ENCODE measurements around the gene FAM118A. TPM values are rescaled to one million over a fixed set of nuclear protein-coding genes. Genes with fewer than 3 reads are reported as not detected.

FAM118A gene
- total and polyA plus RNA-seq, 9 of the 15 experiments (the other 6 are each of a cell fraction or from before 2014, with no cell fraction given), result 17.0 to 223 (median 59.4) TPM

- intact Hi-C loops (cut with micrococcal nuclease) (no loop called here), in situ Hi-C loops (cut with MboI) (no loop called here)
- no peaks in the 10 kb centered on the region for H3K36me3 ChIP-seq (ENCODE audit: control insufficient read depth, insufficient read depth, low read length)
- WGBS (ENCODE audit: insufficient coverage, low coverage, missing lambda C conversion rate), result 5% methylated on average over 3 of the region's 3 CpGs
- CTCF ChIA-PET (ENCODE audit: low intra/inter-chr PET ratio), result no interaction called here
- H3K79me2 ChIP-seq (ENCODE audit: control insufficient read depth, insufficient read depth, low read length), result no peaks in the 10 kb centered on the region
- H3K4me1 ChIP-seq (replicated peaks in 1 of 2; ENCODE audit: control insufficient read depth in 2 of 2, insufficient read depth in 2 of 2, low read length in 2 of 2), result no peaks in the 10 kb centered on the region
- TF ChIP-seq JUNB (CRISPR knock-in tag; conservative IDR thresholded peaks at IDR 0.05), result no peak
- TF ChIP-seq, protein P1, sequence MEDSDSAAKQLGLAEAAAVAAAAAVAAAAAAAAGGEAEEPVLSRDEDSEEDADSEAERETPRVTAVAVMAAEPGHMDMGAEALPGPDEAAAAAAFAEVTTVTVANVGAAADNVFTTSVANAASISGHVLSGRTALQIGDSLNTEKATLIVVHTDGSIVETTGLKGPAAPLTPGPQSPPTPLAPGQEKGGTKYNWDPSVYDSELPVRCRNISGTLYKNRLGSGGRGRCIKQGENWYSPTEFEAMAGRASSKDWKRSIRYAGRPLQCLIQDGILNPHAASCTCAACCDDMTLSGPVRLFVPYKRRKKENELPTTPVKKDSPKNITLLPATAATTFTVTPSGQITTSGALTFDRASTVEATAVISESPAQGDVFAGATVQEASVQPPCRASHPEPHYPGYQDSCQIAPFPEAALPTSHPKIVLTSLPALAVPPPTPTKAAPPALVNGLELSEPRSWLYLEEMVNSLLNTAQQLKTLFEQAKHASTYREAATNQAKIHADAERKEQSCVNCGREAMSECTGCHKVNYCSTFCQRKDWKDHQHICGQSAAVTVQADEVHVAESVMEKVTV (CRISPR knock-in tag; IDR thresholded peaks at IDR 0.05), result no peak
- no peak for TF ChIP-seq HNRNPL (IDR thresholded peaks at IDR 0.05; ENCODE audit: low read depth, low read length)
- TF ChIP-seq, protein P2, sequence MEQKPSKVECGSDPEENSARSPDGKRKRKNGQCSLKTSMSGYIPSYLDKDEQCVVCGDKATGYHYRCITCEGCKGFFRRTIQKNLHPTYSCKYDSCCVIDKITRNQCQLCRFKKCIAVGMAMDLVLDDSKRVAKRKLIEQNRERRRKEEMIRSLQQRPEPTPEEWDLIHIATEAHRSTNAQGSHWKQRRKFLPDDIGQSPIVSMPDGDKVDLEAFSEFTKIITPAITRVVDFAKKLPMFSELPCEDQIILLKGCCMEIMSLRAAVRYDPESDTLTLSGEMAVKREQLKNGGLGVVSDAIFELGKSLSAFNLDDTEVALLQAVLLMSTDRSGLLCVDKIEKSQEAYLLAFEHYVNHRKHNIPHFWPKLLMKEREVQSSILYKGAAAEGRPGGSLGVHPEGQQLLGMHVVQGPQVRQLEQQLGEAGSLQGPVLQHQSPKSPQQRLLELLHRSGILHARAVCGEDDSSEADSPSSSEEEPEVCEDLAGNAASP (IDR thresholded peaks at IDR 0.05), result no peak
- no peak for TF ChIP-seq ZNF444 (CRISPR knock-in tag; IDR thresholded peaks at IDR 0.05)
- no peak for TF ChIP-seq POLR2A (conservative IDR thresholded peaks at IDR 0.05)
- TF ChIP-seq NFATC3 (IDR thresholded peaks at IDR 0.05), result no peak
- no peak for TF ChIP-seq CEBPG (CRISPR knock-in tag; IDR thresholded peaks at IDR 0.05)
- TF ChIP-seq CEBPG (tag; conservative IDR thresholded peaks at IDR 0.05 in 1 of 2, IDR thresholded peaks at IDR 0.05 in 1 of 2), result no peak
- TF ChIP-seq, protein P3, sequence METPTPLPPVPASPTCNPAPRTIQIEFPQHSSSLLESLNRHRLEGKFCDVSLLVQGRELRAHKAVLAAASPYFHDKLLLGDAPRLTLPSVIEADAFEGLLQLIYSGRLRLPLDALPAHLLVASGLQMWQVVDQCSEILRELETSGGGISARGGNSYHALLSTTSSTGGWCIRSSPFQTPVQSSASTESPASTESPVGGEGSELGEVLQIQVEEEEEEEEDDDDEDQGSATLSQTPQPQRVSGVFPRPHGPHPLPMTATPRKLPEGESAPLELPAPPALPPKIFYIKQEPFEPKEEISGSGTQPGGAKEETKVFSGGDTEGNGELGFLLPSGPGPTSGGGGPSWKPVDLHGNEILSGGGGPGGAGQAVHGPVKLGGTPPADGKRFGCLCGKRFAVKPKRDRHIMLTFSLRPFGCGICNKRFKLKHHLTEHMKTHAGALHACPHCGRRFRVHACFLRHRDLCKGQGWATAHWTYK (CRISPR knock-in tag; IDR thresholded peaks at IDR 0.05), result no peak
- TF ChIP-seq CLOCK (CRISPR knock-in tag; IDR thresholded peaks at IDR 0.05; ENCODE audit: borderline replicate concordance), result no peak
- no peak for TF ChIP-seq FOXJ3 (CRISPR knock-in tag; IDR thresholded peaks at IDR 0.05)
- TF ChIP-seq TAL1 (IDR thresholded peaks at IDR 0.05), result no peak
- no peak for TF ChIP-seq ZNF583 (CRISPR knock-in tag; IDR thresholded peaks at IDR 0.05)
- H3K9me3 ChIP-seq (replicated peaks; ENCODE audit: control insufficient read depth, insufficient read depth, low read depth, low read length), result no peaks in the 10 kb centered on the region
- no peaks in the 10 kb centered on the region for H3K27me3 ChIP-seq (ENCODE audit: control insufficient read depth in 2 of 2, insufficient read depth in 2 of 2, low read length in 2 of 2)
- H3K4me2 ChIP-seq (ENCODE audit: insufficient read depth, low read length), result no peak overlapping the region
- no peak overlapping the region for H2AFZ ChIP-seq (ENCODE audit: low read depth, low read length)
- H4K20me1 ChIP-seq (replicated peaks; ENCODE audit: control insufficient read depth, insufficient read depth, low read length), result no peaks in the 10 kb centered on the region
- no peaks in the 10 kb centered on the region for H3K9me1 ChIP-seq (ENCODE audit: control insufficient read depth, insufficient read depth, low read length)
- FAIRE-seq, result no peak
- H3K9ac ChIP-seq (ENCODE audit: insufficient read depth in 1 of 2, low read depth in 2 of 2, low read length in 2 of 2), result no peak overlapping the region
- ATAC-seq, result no peak
- POLR2A ChIA-PET, result no interaction called here
- H3K4me3 ChIP-seq, result no peak overlapping the region
- BruUV-seq (replicated peaks), result no TSS peak
- H3K27ac ChIP-seq (ENCODE audit: extremely low read depth, low read depth, low read length), result no peak overlapping the region
- no peak for DNase-seq (ENCODE audit: extremely low read depth in 1 of 4, low spot score in 3 of 4)
These were observed 66.3 kb downstream of the FAM118A start for GRCh38 chr22:45376009-45376408.

Data from K562 (cell line).